Epithelial cell of esophagus (primary cell): ENCODE measurements around the gene DMBX1.

ENCODE experiments used
- DNase-seq: peaks from one replicate; pipeline ENCODE4 v3.0.0; 2010; ENCODE audit warnings: low read depth
- H3K4me3 ChIP-seq: 2 replicates; pipeline ENCODE4 v1.5.1; 2011; ENCODE audit warnings: mild to moderate bottlenecking, low read length, control low read depth
- CTCF ChIP-seq: IDR thresholded peaks from 2 replicates; pipeline ENCODE4 v1.5.1; 2011; ENCODE audit warnings: low read depth, mild to moderate bottlenecking, low read length, control low read depth, inconsistent platforms; ENCODE audit not compliant: insufficient read depth; ENCODE audit errors: missing control alignments

Gene DMBX1

GRCh38 chr1:46484783-46485490 is 4.7 kb upstream of the DMBX1 start:
- no peak for TF ChIP-seq CTCF
- DNase-seq, result no peak
- H3K4me3 ChIP-seq, result no peak overlapping the region

- no peak for TF ChIP-seq CTCF
- H3K4me3 ChIP-seq, result no peak overlapping the region
- DNase-seq, result no peak
These were observed 3.8 kb upstream of the DMBX1 start for GRCh38 chr1:46485564-46486431.

GRCh38 chr1:46486432-46487015 is 3.1 kb upstream of the DMBX1 start:
- H3K4me3 ChIP-seq, result no peak overlapping the region
- no peak for TF ChIP-seq CTCF
- no peak for DNase-seq

- TF ChIP-seq CTCF, result no peak
- H3K4me3 ChIP-seq, result no peak overlapping the region
- peak; percentile 11 for DNase-seq
These were observed 1.8 kb upstream of the DMBX1 start for GRCh38 chr1:46487818-46488218.

GRCh38 chr1:46488343-46489168 is 1.1 kb upstream of the DMBX1 start:
- TF ChIP-seq CTCF, result no peak
- H3K4me3 ChIP-seq, result no peak overlapping the region
- peak; percentile 22 for DNase-seq

GRCh38 chr1:46489169-46489637 is 433 bp upstream of the DMBX1 start:
- DNase-seq, result peak; percentile 15
- no peak for TF ChIP-seq CTCF
- H3K4me3 ChIP-seq, result peak overlapping the region; percentile 11
